Measurements from ENCODE around the gene MAD2L1BP.
"Not testable (repeated sequence)": the region's sequence is repeated elsewhere in the genome, so short reads cannot be mapped to it uniquely, and the experiment has no call there.

Gene MAD2L1BP, protein sequence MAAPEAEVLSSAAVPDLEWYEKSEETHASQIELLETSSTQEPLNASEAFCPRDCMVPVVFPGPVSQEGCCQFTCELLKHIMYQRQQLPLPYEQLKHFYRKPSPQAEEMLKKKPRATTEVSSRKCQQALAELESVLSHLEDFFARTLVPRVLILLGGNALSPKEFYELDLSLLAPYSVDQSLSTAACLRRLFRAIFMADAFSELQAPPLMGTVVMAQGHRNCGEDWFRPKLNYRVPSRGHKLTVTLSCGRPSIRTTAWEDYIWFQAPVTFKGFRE

GRCh38 chr6:43635387-43636307 is at the start of gene MAD2L1BP:
Gene MAD2L1BP (plus strand): TSS chr6:43635840. CDS start chr6:43635876, 36 bp downstream.
- peak within 1 kb of the TSS; percentile 89 to 99 (median 98) for H3K4me3 ChIP-seq (ENCODE audit: low read depth in 1 of 5, low read length in 5 of 5)
- no peaks in the 10 kb centered on the region for H3K27me3 ChIP-seq (ENCODE audit: control insufficient read depth in 5 of 5, insufficient read depth in 4 of 5, low read length in 5 of 5)
- no peaks in the 10 kb centered on the region for H3K9me3 ChIP-seq (ENCODE audit: control insufficient read depth in 5 of 5, low read length in 5 of 5)
- H3K27ac ChIP-seq (ENCODE audit: low read depth, low read length): peak within 1 kb of the TSS; percentile 85
- H3K9ac ChIP-seq (ENCODE audit: low read length in 5 of 5): peak within 1 kb of the TSS; percentile 91 to 98 (median 92)
- H3K4me1 ChIP-seq (ENCODE audit: control insufficient read depth in 5 of 5, insufficient read depth in 5 of 5, low read length in 5 of 5): peaks cover 4 to 33% (median 29%) of the 10 kb centered on the region in 5 donors
- peaks cover 8 to 17% (median 17%) of the 10 kb centered on the region in 5 donors for H3K36me3 ChIP-seq (ENCODE audit: control insufficient read depth in 5 of 5, insufficient read depth in 5 of 5, low read length in 5 of 5)

DNA sequence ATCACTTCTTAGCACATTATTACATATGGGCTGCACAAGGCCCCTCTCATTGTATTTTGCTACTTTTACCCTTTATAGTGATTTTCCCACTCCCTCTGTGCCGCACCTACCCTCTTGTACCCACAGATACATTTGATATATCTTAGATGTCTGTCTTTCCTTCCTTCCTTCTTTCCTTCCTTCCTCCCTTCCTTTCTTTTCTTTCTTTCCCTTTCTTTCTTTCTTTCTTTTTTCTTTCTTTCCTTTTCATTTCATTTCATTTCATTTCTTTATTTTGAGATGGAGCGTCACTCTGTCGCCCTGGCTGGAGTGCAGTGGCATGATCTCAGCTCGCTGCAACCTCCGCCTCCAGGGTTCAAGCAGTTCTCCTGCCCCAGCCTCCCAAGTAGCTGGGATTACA is 47.4 kb upstream of the MAD2L1BP start:
- H3K9me3 ChIP-seq (ENCODE audit: control insufficient read depth in 5 of 5, low read length in 5 of 5): no peaks in the 10 kb centered on the region

GRCh38 chr6:43589564-43589963 is 46.1 kb upstream of the MAD2L1BP start:
- not testable (repeated sequence) for H3K27ac ChIP-seq (ENCODE audit: low read depth, low read length); H3K27me3 ChIP-seq (ENCODE audit: control insufficient read depth in 5 of 5, insufficient read depth in 4 of 5, low read length in 5 of 5); H3K9ac ChIP-seq (ENCODE audit: low read length in 5 of 5); H3K4me3 ChIP-seq (ENCODE audit: low read depth in 1 of 5, low read length in 5 of 5); H3K4me1 ChIP-seq (ENCODE audit: control insufficient read depth in 5 of 5, insufficient read depth in 5 of 5, low read length in 5 of 5); H3K9me3 ChIP-seq (ENCODE audit: control insufficient read depth in 5 of 5, low read length in 5 of 5)
- H3K36me3 ChIP-seq (ENCODE audit: control insufficient read depth in 5 of 5, insufficient read depth in 5 of 5, low read length in 5 of 5): peaks cover 20 to 40% (median 33%) of the 10 kb centered on the region in 5 donors

More for the DNA sequence above, 47.4 kb upstream of the MAD2L1BP start:
- Histone ChIP-seq H3K27me3 (ENCODE audit: control insufficient read depth in 5 of 5, insufficient read depth in 4 of 5, low read length in 5 of 5) (no peaks in the 10 kb centered on the region), H3K36me3 (ENCODE audit: control insufficient read depth in 5 of 5, insufficient read depth in 5 of 5, low read length in 5 of 5) (peaks cover 29 to 50% (median 47%) of the 10 kb centered on the region in 5 donors), H3K4me3 (ENCODE audit: low read depth in 1 of 5, low read length in 5 of 5) (no peak overlapping the region), H3K9ac (ENCODE audit: low read length in 5 of 5) (no peak overlapping the region), H3K27ac (ENCODE audit: low read depth, low read length) (no peak overlapping the region), H3K4me1 (ENCODE audit: control insufficient read depth in 5 of 5, insufficient read depth in 5 of 5, low read length in 5 of 5) (no peaks in the 10 kb centered on the region)

DNA sequence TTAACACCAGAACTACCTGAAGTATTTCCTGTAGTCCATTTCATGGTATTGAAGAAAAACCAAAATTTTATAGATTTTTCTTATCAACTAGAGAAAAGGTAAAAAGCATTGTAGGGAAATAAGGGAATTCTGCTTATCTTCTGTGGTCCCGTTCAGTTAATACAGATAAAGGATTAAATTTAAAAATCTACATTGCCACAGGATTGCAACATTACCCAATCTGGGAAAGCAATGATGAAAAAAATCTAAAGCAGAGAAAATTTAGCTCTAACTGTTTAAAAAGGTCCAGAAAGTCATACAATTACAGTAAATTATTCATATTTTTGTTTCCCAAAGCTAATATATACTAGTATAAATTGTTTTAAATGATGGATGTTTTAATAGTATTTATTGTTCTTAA is 41.7 kb upstream of the MAD2L1BP start:
- Histone ChIP-seq H3K27ac (ENCODE audit: low read depth, low read length) (no peak overlapping the region), H3K9ac (ENCODE audit: low read length in 5 of 5) (no peak overlapping the region), H3K27me3 (ENCODE audit: control insufficient read depth in 5 of 5, insufficient read depth in 4 of 5, low read length in 5 of 5) (no peaks in the 10 kb centered on the region), H3K36me3 (ENCODE audit: control insufficient read depth in 5 of 5, insufficient read depth in 5 of 5, low read length in 5 of 5) (peaks cover 6 to 12% (median 9%) of the 10 kb centered on the region in 5 donors), H3K4me3 (ENCODE audit: low read depth in 1 of 5, low read length in 5 of 5) (no peak overlapping the region), H3K4me1 (ENCODE audit: control insufficient read depth in 5 of 5, insufficient read depth in 5 of 5, low read length in 5 of 5) (no peaks in the 10 kb centered on the region), H3K9me3 (ENCODE audit: control insufficient read depth in 5 of 5, low read length in 5 of 5) (no peaks in the 10 kb centered on the region)

- H3K27me3 ChIP-seq (ENCODE audit: control insufficient read depth in 5 of 5, insufficient read depth in 4 of 5, low read length in 5 of 5): no peaks in the 10 kb centered on the region
- H3K36me3 ChIP-seq (ENCODE audit: control insufficient read depth in 5 of 5, insufficient read depth in 5 of 5, low read length in 5 of 5): peaks cover 18 to 49% (median 32%) of the 10 kb centered on the region in 5 donors
- no peaks in the 10 kb centered on the region for H3K4me1 ChIP-seq (ENCODE audit: control insufficient read depth in 5 of 5, insufficient read depth in 5 of 5, low read length in 5 of 5)
- H3K9ac ChIP-seq (ENCODE audit: low read length in 5 of 5): peak overlapping the region in 1 of 5 donors; percentile 32
- no peak overlapping the region for H3K27ac ChIP-seq (ENCODE audit: low read depth, low read length)
- H3K4me3 ChIP-seq (ENCODE audit: low read depth in 1 of 5, low read length in 5 of 5): no peak overlapping the region
- H3K9me3 ChIP-seq (ENCODE audit: control insufficient read depth in 5 of 5, low read length in 5 of 5): no peaks in the 10 kb centered on the region
Measured at GRCh38 chr6:43600595-43600994, 35.0 kb upstream of the MAD2L1BP start.

- Histone ChIP-seq H3K27me3 (ENCODE audit: control insufficient read depth in 5 of 5, insufficient read depth in 4 of 5, low read length in 5 of 5) (no peaks in the 10 kb centered on the region), H3K9me3 (ENCODE audit: control insufficient read depth in 5 of 5, low read length in 5 of 5) (no peaks in the 10 kb centered on the region), H3K4me3 (ENCODE audit: low read depth in 1 of 5, low read length in 5 of 5) (no peak overlapping the region), H3K27ac (ENCODE audit: low read depth, low read length) (no peak overlapping the region), H3K36me3 (ENCODE audit: control insufficient read depth in 5 of 5, insufficient read depth in 5 of 5, low read length in 5 of 5) (peaks cover 14 to 45% (median 29%) of the 10 kb centered on the region in 5 donors), H3K9ac (ENCODE audit: low read length in 5 of 5) (peak overlapping the region in 1 of 5 donors; percentile 7), H3K4me1 (ENCODE audit: control insufficient read depth in 5 of 5, insufficient read depth in 5 of 5, low read length in 5 of 5) (peaks cover 0 to 4% (median 0%) of the 10 kb centered on the region in 5 donors)
Measured at GRCh38 chr6:43604174-43604573, 31.5 kb upstream of the MAD2L1BP start.

GRCh38 chr6:43606019-43606418 is 29.6 kb upstream of the MAD2L1BP start:
- Histone ChIP-seq H3K9me3 (ENCODE audit: control insufficient read depth in 5 of 5, low read length in 5 of 5) (no peaks in the 10 kb centered on the region), H3K4me1 (ENCODE audit: control insufficient read depth in 5 of 5, insufficient read depth in 5 of 5, low read length in 5 of 5) (peaks cover 0 to 4% (median 0%) of the 10 kb centered on the region in 5 donors), H3K27me3 (ENCODE audit: control insufficient read depth in 5 of 5, insufficient read depth in 4 of 5, low read length in 5 of 5) (no peaks in the 10 kb centered on the region), H3K4me3 (ENCODE audit: low read depth in 1 of 5, low read length in 5 of 5) (no peak overlapping the region), H3K9ac (ENCODE audit: low read length in 5 of 5) (no peak overlapping the region), H3K36me3 (ENCODE audit: control insufficient read depth in 5 of 5, insufficient read depth in 5 of 5, low read length in 5 of 5) (peaks cover 15 to 48% (median 34%) of the 10 kb centered on the region in 5 donors), H3K27ac (ENCODE audit: low read depth, low read length) (no peak overlapping the region)

DNA sequence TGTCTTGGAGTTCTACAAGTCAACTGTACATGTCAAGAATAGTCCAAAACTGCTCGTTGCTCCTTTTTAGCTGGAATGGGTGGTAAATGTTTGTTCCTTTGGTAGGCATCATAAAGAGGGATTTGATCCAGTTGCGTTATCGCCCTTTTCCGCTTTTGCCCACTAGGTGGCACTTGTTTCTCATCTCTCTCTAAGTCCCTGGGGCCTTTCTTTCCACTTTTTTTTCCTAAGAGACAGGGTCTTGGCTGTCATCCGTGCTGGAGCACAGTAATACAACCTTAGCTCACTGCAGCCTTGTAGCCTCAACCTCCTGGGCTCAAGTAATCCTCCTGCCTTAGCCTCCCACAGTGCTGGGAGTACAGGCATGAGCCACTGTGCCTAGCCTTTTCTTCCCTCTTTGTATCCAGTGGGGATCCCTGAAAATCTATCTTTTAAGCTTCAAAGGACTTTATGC is 27.3 kb upstream of the MAD2L1BP start:
- Histone ChIP-seq H3K36me3 (ENCODE audit: control insufficient read depth in 5 of 5, insufficient read depth in 5 of 5, low read length in 5 of 5) (peaks cover 13 to 37% (median 28%) of the 10 kb centered on the region in 5 donors), H3K4me1 (ENCODE audit: control insufficient read depth in 5 of 5, insufficient read depth in 5 of 5, low read length in 5 of 5) (peaks cover 0 to 4% (median 0%) of the 10 kb centered on the region in 5 donors), H3K27ac (ENCODE audit: low read depth, low read length) (no peak overlapping the region), H3K4me3 (ENCODE audit: low read depth in 1 of 5, low read length in 5 of 5) (no peak overlapping the region), H3K27me3 (ENCODE audit: control insufficient read depth in 5 of 5, insufficient read depth in 4 of 5, low read length in 5 of 5) (no peaks in the 10 kb centered on the region), H3K9ac (ENCODE audit: low read length in 5 of 5) (no peak overlapping the region), H3K9me3 (ENCODE audit: control insufficient read depth in 5 of 5, low read length in 5 of 5) (no peaks in the 10 kb centered on the region)

DNA sequence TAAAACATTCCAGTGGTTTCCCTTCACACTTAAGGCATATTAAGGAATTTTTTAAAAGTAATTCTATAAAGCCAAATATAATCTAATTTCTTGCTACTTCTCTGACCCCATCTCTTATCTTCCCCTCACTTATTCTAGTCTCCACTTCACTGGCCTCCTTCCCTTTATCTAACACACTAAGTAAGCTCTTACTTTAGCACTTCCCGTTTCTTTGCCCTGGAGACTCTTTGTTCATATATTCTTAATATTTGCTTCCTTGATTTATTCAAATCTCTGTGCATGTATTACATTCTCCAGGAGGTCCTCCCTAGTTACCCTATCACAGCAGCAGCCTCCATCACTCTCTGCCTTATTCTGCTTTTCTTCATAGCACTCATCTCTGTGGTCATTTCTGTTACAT is 26.8 kb upstream of the MAD2L1BP start:
- Histone ChIP-seq H3K9ac (ENCODE audit: low read length in 5 of 5) (no peak overlapping the region), H3K4me1 (ENCODE audit: control insufficient read depth in 5 of 5, insufficient read depth in 5 of 5, low read length in 5 of 5) (peaks cover 0 to 4% (median 0%) of the 10 kb centered on the region in 5 donors), H3K4me3 (ENCODE audit: low read depth in 1 of 5, low read length in 5 of 5) (no peak overlapping the region), H3K27ac (ENCODE audit: low read depth, low read length) (no peak overlapping the region), H3K36me3 (ENCODE audit: control insufficient read depth in 5 of 5, insufficient read depth in 5 of 5, low read length in 5 of 5) (peaks cover 18 to 38% (median 28%) of the 10 kb centered on the region in 5 donors), H3K9me3 (ENCODE audit: control insufficient read depth in 5 of 5, low read length in 5 of 5) (no peaks in the 10 kb centered on the region), H3K27me3 (ENCODE audit: control insufficient read depth in 5 of 5, insufficient read depth in 4 of 5, low read length in 5 of 5) (no peaks in the 10 kb centered on the region)

DNA sequence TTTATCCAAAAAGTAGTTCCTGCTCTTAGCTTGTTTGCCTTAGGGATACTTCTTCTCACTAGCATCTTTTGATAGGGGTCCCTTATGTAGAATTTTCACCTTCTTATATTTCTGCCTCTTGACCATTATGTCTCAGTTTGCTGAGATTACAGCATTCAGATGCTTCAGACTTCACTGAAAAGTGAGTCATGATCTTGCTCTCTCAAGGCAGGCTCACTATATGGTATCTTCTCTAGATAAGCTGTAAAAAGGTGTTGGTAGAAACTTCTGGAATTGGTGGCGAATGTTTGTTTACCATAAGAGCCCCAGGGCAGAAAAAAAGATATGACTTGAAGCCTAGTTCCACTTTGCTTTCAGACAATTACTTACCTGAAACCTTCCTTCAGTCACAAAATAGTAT is 26.2 kb upstream of the MAD2L1BP start:
- Histone ChIP-seq H3K36me3 (ENCODE audit: control insufficient read depth in 5 of 5, insufficient read depth in 5 of 5, low read length in 5 of 5) (peaks cover 23 to 40% (median 28%) of the 10 kb centered on the region in 5 donors), H3K4me1 (ENCODE audit: control insufficient read depth in 5 of 5, insufficient read depth in 5 of 5, low read length in 5 of 5) (peaks cover 0 to 4% (median 0%) of the 10 kb centered on the region in 5 donors), H3K4me3 (ENCODE audit: low read depth in 1 of 5, low read length in 5 of 5) (no peak overlapping the region), H3K9ac (ENCODE audit: low read length in 5 of 5) (no peak overlapping the region), H3K27ac (ENCODE audit: low read depth, low read length) (no peak overlapping the region), H3K27me3 (ENCODE audit: control insufficient read depth in 5 of 5, insufficient read depth in 4 of 5, low read length in 5 of 5) (no peaks in the 10 kb centered on the region), H3K9me3 (ENCODE audit: control insufficient read depth in 5 of 5, low read length in 5 of 5) (no peaks in the 10 kb centered on the region)

Data from subcutaneous abdominal adipose tissue (tissue), 5 donors.